Esophagus muscularis mucosa (tissue), 3 donors: ENCODE data around the gene INPP5A.

Experiments
- CTCF ChIP-seq, 3 experiments: fragments of 200-600 bp in 2 of 3; fragments of 450-650 bp in 1 of 3; sonication (generic) in 2 of 3; IDR thresholded peaks; one replicate each; pipeline ENCODE4 v1.5.1; 2017 to 2019; ENCODE audit warnings: antibody characterized with exemption in 3 of 3, mild to moderate bottlenecking in 2 of 3, moderate library complexity in 1 of 3
- POLR2A ChIP-seq: fragments of 450-650 bp; IDR thresholded peaks from one replicate; pipeline ENCODE4 v1.6.1; 2017; ENCODE audit warnings: antibody characterized with exemption, moderate library complexity, mild to moderate bottlenecking, low read depth
- POLR2AphosphoS5 ChIP-seq, 2 donors: sonication (generic); formaldehyde crosslinking; IDR thresholded peaks; one replicate each; pipeline ENCODE4 v1.6.1; 2017; ENCODE audit warnings: antibody characterized with exemption in 2 of 2

GRCh38 chr10:132532179-132532578 lies 5.4 kb upstream of the INPP5A start:
- TF ChIP-seq POLR2AphosphoS5 (IDR thresholded peaks at IDR 0.05) (no peak), CTCF (IDR thresholded peaks at IDR 0.05) (no peak), POLR2A (no peak)
